Heart left ventricle (tissue), 13 donors: ENCODE results near the gene TICAM2.

ENCODE experiments used
- POLR2A ChIP-seq, 2 donors: fragments of 450-650 bp; IDR thresholded peaks; one replicate each; pipeline ENCODE4 v1.6.1; 2017; ENCODE audit warnings: antibody characterized with exemption in 2 of 2, mild to moderate bottlenecking in 2 of 2, moderate library complexity in 2 of 2
- TF ChIP-seq, protein P1 (sequence below), 12 donors: fragments of 200-600 bp; sonication (generic) in 4 of 12; IDR thresholded peaks; one replicate each; pipeline versions ENCODE4 v1.5.0 to v1.8.0; 2018 to 2022; ENCODE audit warnings: antibody characterized with exemption in 12 of 12, mild to moderate bottlenecking in 5 of 12
- donor health status: ischemic (EF 13 %, LVEDD 7.1; RV severe dilation, severe dysfunction).
- donor health status: DM: no; HTN: yes; CAD: no.
- donor health status: DM: no; HTN: no; CAD: no.
- donor health status: ischemic (EF 25% LVEDD 6.9; RV normal size, moderate dysfunction).
- donor health status: ischemic (EF 25% LVEDD 5.7; RV mildly dilated, moderate dysfunction).
- donor health status: ischemic (EF 35%, LVEDD 5.7; RV mildly dilated, moderate dysfunction).
- donor health status: nonischemic (EF 11% LVEDD 7.7; RV severe dilation, severe dysfunction).
- donor health status: DM: yes; HTN: yes; CAD: no.
- donor health status: PGD.
- donor health status: ischemic (EF 29% LVEDD 5.4; RV normal size, mild dysfunction).
- donor health status: nonischemic (EF 23%, LVEDD 6.1; RV moderate dilation, normal function).

DNA sequence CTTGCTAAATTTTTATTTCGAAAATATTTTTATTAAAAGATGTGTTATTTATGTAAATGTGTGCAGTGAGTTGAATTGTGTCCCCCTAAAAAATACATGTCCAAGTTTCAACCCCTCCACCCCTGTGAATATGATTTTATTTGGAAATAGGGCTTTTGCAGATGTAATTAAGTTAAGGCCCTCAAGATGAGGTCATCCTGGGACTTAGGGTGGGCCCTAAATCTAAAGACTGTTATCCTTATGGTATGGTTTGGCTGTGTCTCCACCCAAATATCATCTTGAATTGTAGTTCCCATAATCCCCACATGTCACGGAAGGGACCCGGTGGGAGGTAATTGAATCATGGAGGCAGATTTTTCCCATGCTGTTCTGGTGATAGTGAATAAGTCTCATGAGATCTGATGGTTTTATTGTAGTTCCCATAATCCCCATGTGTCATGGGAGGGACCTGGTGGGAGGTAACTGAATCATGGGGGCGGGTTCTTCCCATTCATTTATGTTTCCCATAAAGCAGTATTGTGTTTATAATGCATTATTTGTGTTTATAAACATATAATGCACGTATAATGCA lies 25.1 kb upstream of the TICAM2 start:
- TF ChIP-seq, protein P1, sequence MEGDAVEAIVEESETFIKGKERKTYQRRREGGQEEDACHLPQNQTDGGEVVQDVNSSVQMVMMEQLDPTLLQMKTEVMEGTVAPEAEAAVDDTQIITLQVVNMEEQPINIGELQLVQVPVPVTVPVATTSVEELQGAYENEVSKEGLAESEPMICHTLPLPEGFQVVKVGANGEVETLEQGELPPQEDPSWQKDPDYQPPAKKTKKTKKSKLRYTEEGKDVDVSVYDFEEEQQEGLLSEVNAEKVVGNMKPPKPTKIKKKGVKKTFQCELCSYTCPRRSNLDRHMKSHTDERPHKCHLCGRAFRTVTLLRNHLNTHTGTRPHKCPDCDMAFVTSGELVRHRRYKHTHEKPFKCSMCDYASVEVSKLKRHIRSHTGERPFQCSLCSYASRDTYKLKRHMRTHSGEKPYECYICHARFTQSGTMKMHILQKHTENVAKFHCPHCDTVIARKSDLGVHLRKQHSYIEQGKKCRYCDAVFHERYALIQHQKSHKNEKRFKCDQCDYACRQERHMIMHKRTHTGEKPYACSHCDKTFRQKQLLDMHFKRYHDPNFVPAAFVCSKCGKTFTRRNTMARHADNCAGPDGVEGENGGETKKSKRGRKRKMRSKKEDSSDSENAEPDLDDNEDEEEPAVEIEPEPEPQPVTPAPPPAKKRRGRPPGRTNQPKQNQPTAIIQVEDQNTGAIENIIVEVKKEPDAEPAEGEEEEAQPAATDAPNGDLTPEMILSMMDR (IDR thresholded peaks at IDR 0.05), result no peak
- TF ChIP-seq POLR2A (IDR thresholded peaks at IDR 0.05), result no peak
